Neural progenitor cell (in vitro differentiated cells): ENCODE measurements around the gene OR5M8. TPM values are rescaled to one million over a fixed set of nuclear protein-coding genes. Genes with fewer than 3 reads are reported as not detected.

Experiments
- DNase-seq: peaks from one replicate; pipeline ENCODE4 v3.0.0-alpha.2; 2016; ENCODE audit warnings: low spot score
- H2AFZ ChIP-seq: fragments of 200-600 bp; sonication (generic); replicated peaks from 2 replicates; pipeline ENCODE4 v1.6.1; 2016; ENCODE audit warnings: antibody characterized with exemption
- H3F3A ChIP-seq: fragments of 200-600 bp; sonication (generic); 2 replicates; pipeline ENCODE4 v1.6.1; 2016; ENCODE audit warnings: antibody characterized with exemption, low read depth
- H3K27ac ChIP-seq: fragments of 200-600 bp; sonication (generic); 2 replicates; pipeline ENCODE4 v1.5.1; 2016; ENCODE audit warnings: mild to moderate bottlenecking
- H3K27me3 ChIP-seq: fragments of 200-600 bp; sonication (generic); 2 replicates; pipeline ENCODE4 v1.6.1; 2016; ENCODE audit warnings: mild to moderate bottlenecking, moderate library complexity
- H3K36me3 ChIP-seq: fragments of 200-600 bp; sonication (generic); 2 replicates; pipeline ENCODE4 v1.5.1; 2016
- H3K4me1 ChIP-seq: fragments of 200-600 bp; sonication (generic); 2 replicates; pipeline ENCODE4 v1.6.1; 2016; ENCODE audit warnings: mixed run types
- H3K4me2 ChIP-seq: fragments of 200-600 bp; sonication (generic); 2 replicates; pipeline ENCODE4 v1.6.1; 2016
- H3K4me3 ChIP-seq: fragments of 200-600 bp; sonication (generic); 2 replicates; pipeline ENCODE4 v1.5.1; 2016
- H3K79me2 ChIP-seq: fragments of 200-600 bp; sonication (generic); 2 replicates; pipeline ENCODE4 v1.6.1; 2016; ENCODE audit warnings: low read depth
- H3K9ac ChIP-seq: fragments of 200-600 bp; sonication (generic); 2 replicates; pipeline ENCODE4 v1.6.1; 2016
- H3K9me3 ChIP-seq: fragments of 200-600 bp; sonication (generic); 2 replicates; pipeline ENCODE4 v1.5.1; 2016; ENCODE audit warnings: low read depth
- H4K20me1 ChIP-seq: fragments of 200-600 bp; sonication (generic); 2 replicates; pipeline ENCODE4 v1.6.1; 2016; ENCODE audit warnings: low read depth
- H3K27ac Mint-ChIP-seq: 3 replicates; pipeline ENCODE4 v1.8.0; 2021; ENCODE audit warnings: mixed read lengths
- H3K27me3 Mint-ChIP-seq: 2 replicates; pipeline ENCODE4 v1.8.0; 2022; ENCODE audit warnings: low read depth, mild to moderate bottlenecking, inconsistent platforms, moderate library complexity, mixed read lengths; ENCODE audit not compliant: insufficient read depth
- H3K36me3 Mint-ChIP-seq: 3 replicates; pipeline ENCODE4 v1.8.0; 2021; ENCODE audit warnings: mixed read lengths
- H3K4me1 Mint-ChIP-seq: 3 replicates; pipeline ENCODE4 v1.8.0; 2021; ENCODE audit warnings: mixed read lengths
- H3K4me3 Mint-ChIP-seq: 3 replicates; pipeline ENCODE4 v1.8.0; 2021; ENCODE audit warnings: mild to moderate bottlenecking, moderate library complexity, mixed read lengths
- H3K9me3 Mint-ChIP-seq: 3 replicates; pipeline ENCODE4 v1.8.0; 2020; ENCODE audit warnings: mixed read lengths
- CTCF ChIP-seq: fragments of 200-600 bp; sonication (generic); IDR thresholded peaks from 2 replicates; pipeline ENCODE4 v1.5.1; 2017; ENCODE audit warnings: antibody characterized with exemption, mild to moderate bottlenecking
- EZH2 ChIP-seq: fragments of 200-600 bp; sonication (generic); IDR thresholded peaks from 2 replicates; pipeline ENCODE4 v1.6.1; 2017; ENCODE audit warnings: antibody characterized with exemption, mild to moderate bottlenecking, moderate library complexity
- EZH2phosphoT487 ChIP-seq: fragments of 200-600 bp; sonication (generic); IDR thresholded peaks from 2 replicates; pipeline ENCODE4 v1.6.1; 2017; ENCODE audit warnings: antibody characterized with exemption
- total RNA-seq: library from RNA; depleted of rRNA; stranded (reverse); fragments of >200 nt; gene quantifications from 2 replicates; pipeline ENCODE4 v1.2.3, GENCODE V29; 2015; ENCODE audit warnings: low replicate concordance

Gene OR5M8
- total RNA-seq, 1 donor from 2014 or later, result not detected

- Mint-ChIP-seq H3K4me3 (no peak overlapping the region), H3K4me1 (no peaks in the 10 kb centered on the region), H3K36me3 (no peaks in the 10 kb centered on the region), H3K27me3 (no peaks in the 10 kb centered on the region), H3K27ac (no peak overlapping the region), H3K9me3 (no peaks in the 10 kb centered on the region)
- H3K4me3 ChIP-seq, result no peak overlapping the region
- no peaks in the 10 kb centered on the region for H3K27me3 ChIP-seq
- no peaks in the 10 kb centered on the region for H3K36me3 ChIP-seq
- H4K20me1 ChIP-seq, result no peaks in the 10 kb centered on the region
- H3K4me2 ChIP-seq, result no peak overlapping the region
- no peak overlapping the region for H3K27ac ChIP-seq
- DNase-seq, result no peak
- H2AFZ ChIP-seq, result no peak overlapping the region
- no peaks in the 10 kb centered on the region for H3K9me3 ChIP-seq
- H3K79me2 ChIP-seq, result no peaks in the 10 kb centered on the region
- no peaks in the 10 kb centered on the region for H3K4me1 ChIP-seq
- no peak for TF ChIP-seq EZH2phosphoT487
- TF ChIP-seq CTCF, result no peak
- no peak for TF ChIP-seq EZH2
- no peaks in the 10 kb centered on the region for H3F3A ChIP-seq
- no peak overlapping the region for H3K9ac ChIP-seq
Measured at GRCh38 chr11:56474729-56475235, 16.4 kb downstream of the OR5M8 start.

GRCh38 chr11:56473252-56473651 is 17.9 kb downstream of the OR5M8 start, which contains the start of gene OR5M3:
TSS of gene OR5M3 (minus strand) at chr11:56473352. CDS start at chr11:56470497, 2,855 bp downstream.
- Histone ChIP-seq H3K27me3 (no peaks in the 10 kb centered on the region), H3K9me3 (no peaks in the 10 kb centered on the region), H4K20me1 (no peaks in the 10 kb centered on the region), H3K4me3 (no peak within 1 kb of the TSS), H3K27ac (no peak within 1 kb of the TSS), H3K79me2 (no peaks in the 10 kb centered on the region), H3K4me1 (no peaks in the 10 kb centered on the region), H3F3A (no peaks in the 10 kb centered on the region), H3K36me3 (no peaks in the 10 kb centered on the region), H3K4me2 (no peak within 1 kb of the TSS), H3K9ac (no peak within 1 kb of the TSS), H2AFZ (no peak within 1 kb of the TSS)
- no peak within 1 kb of the TSS for H3K4me3 Mint-ChIP-seq
- H3K36me3 Mint-ChIP-seq, result no peaks in the 10 kb centered on the region
- H3K9me3 Mint-ChIP-seq, result no peaks in the 10 kb centered on the region
- DNase-seq, result no peak
- H3K4me1 Mint-ChIP-seq, result no peaks in the 10 kb centered on the region
- TF ChIP-seq EZH2phosphoT487 (no peak), CTCF (no peak), EZH2 (no peak)
- no peak within 1 kb of the TSS for H3K27ac Mint-ChIP-seq
- no peaks in the 10 kb centered on the region for H3K27me3 Mint-ChIP-seq

- Histone ChIP-seq H3K27me3 (no peaks in the 10 kb centered on the region), H3F3A (no peaks in the 10 kb centered on the region), H3K9ac (no peak overlapping the region), H4K20me1 (no peaks in the 10 kb centered on the region), H3K4me1 (no peaks in the 10 kb centered on the region), H3K9me3 (no peaks in the 10 kb centered on the region), H3K4me2 (no peak overlapping the region), H3K4me3 (no peak overlapping the region), H3K36me3 (no peaks in the 10 kb centered on the region), H3K27ac (no peak overlapping the region), H2AFZ (no peak overlapping the region), H3K79me2 (no peaks in the 10 kb centered on the region)
- no peak for TF ChIP-seq EZH2phosphoT487
- no peak for TF ChIP-seq EZH2
- TF ChIP-seq CTCF, result no peak
- no peak for DNase-seq
- H3K27ac Mint-ChIP-seq, result no peak overlapping the region
- no peaks in the 10 kb centered on the region for H3K4me1 Mint-ChIP-seq
- H3K27me3 Mint-ChIP-seq, result no peaks in the 10 kb centered on the region
- no peaks in the 10 kb centered on the region for H3K36me3 Mint-ChIP-seq
- H3K9me3 Mint-ChIP-seq, result no peaks in the 10 kb centered on the region
- H3K4me3 Mint-ChIP-seq, result no peak overlapping the region
Measured at GRCh38 chr11:56457076-56457475, 34.1 kb downstream of the OR5M8 start.
